HEK293 (cell line): ENCODE measurements around the gene ISOC2.
A peak's percentile ranks its signal among the peaks of the same experiment; 100 is the strongest.

Source experiments
- EGR2 ChIP-seq: fragments of 450-650 bp; formaldehyde crosslinking; IDR thresholded peaks from 2 replicates; pipeline ENCODE4 v1.5.1; 2016; ENCODE audit warnings: low read depth, missing biosample characterization, missing genetic modification characterization
- GLI4 ChIP-seq: fragments of 450-650 bp; formaldehyde crosslinking; IDR thresholded peaks from 2 replicates; pipeline ENCODE4 v1.5.1; 2016; ENCODE audit warnings: missing biosample characterization, missing genetic modification characterization
- HOXD13 ChIP-seq: sonication (generic); formaldehyde crosslinking; IDR thresholded peaks from 2 replicates; pipeline ENCODE4 v1.8.0; 2022; ENCODE audit warnings: missing genetic modification reagents, borderline replicate concordance
- KLF10 ChIP-seq: fragments of 450-650 bp; IDR thresholded peaks from 2 replicates; pipeline ENCODE4 v1.5.1; 2018; ENCODE audit warnings: missing biosample characterization, mild to moderate bottlenecking, missing genetic modification characterization
- KLF7 ChIP-seq: fragments of 450-650 bp; formaldehyde crosslinking; IDR thresholded peaks from 2 replicates; pipeline ENCODE4 v1.5.1; 2016; ENCODE audit warnings: missing biosample characterization, missing genetic modification characterization, borderline replicate concordance
- OVOL3 ChIP-seq: fragments of 450-650 bp; formaldehyde crosslinking; IDR thresholded peaks from 2 replicates; pipeline ENCODE4 v1.5.1; 2016; ENCODE audit warnings: missing biosample characterization, missing genetic modification characterization
- RBAK ChIP-seq: fragments of 450-650 bp; formaldehyde crosslinking; IDR thresholded peaks from 2 replicates; pipeline ENCODE4 v1.5.1; 2016; ENCODE audit warnings: missing biosample characterization, missing genetic modification characterization
- TCF7L2 ChIP-seq: IDR thresholded peaks from 2 replicates; pipeline ENCODE4 v1.6.1; 2011; ENCODE audit warnings: low read depth, mild to moderate bottlenecking, inconsistent platforms, low read length, moderate library complexity, borderline replicate concordance
- WT1 ChIP-seq: fragments of 450-650 bp; formaldehyde crosslinking; IDR thresholded peaks from 2 replicates; pipeline ENCODE4 v1.5.1; 2016; ENCODE audit warnings: missing biosample characterization, missing genetic modification characterization
- ZBTB17 ChIP-seq: fragments of 450-650 bp; formaldehyde crosslinking; IDR thresholded peaks from 2 replicates; pipeline ENCODE4 v1.5.1; 2016; ENCODE audit warnings: missing biosample characterization, missing genetic modification characterization
- ZFHX2 ChIP-seq: fragments of 450-650 bp; formaldehyde crosslinking; conservative IDR thresholded peaks from 2 replicates; pipeline ENCODE4 v1.5.1; 2016; ENCODE audit warnings: missing biosample characterization, missing genetic modification characterization
- ZFP37 ChIP-seq: fragments of 450-650 bp; formaldehyde crosslinking; IDR thresholded peaks from 2 replicates; pipeline ENCODE4 v1.5.1; 2016; ENCODE audit warnings: missing biosample characterization, missing genetic modification characterization
- ZNF112 ChIP-seq: fragments of 450-650 bp; formaldehyde crosslinking; IDR thresholded peaks from 2 replicates; pipeline ENCODE4 v1.5.0; 2017; ENCODE audit warnings: missing biosample characterization, missing genetic modification characterization
- ZNF214 ChIP-seq: fragments of 450-650 bp; formaldehyde crosslinking; IDR thresholded peaks from 2 replicates; pipeline ENCODE4 v1.5.1; 2017; ENCODE audit warnings: missing biosample characterization, mild to moderate bottlenecking, missing genetic modification characterization, borderline replicate concordance
- ZNF239 ChIP-seq: fragments of 450-650 bp; formaldehyde crosslinking; IDR thresholded peaks from 2 replicates; pipeline ENCODE4 v1.5.1; 2016; ENCODE audit warnings: missing biosample characterization, missing genetic modification characterization
- ZNF292 ChIP-seq: fragments of 450-650 bp; formaldehyde crosslinking; IDR thresholded peaks from 2 replicates; pipeline ENCODE4 v1.5.1; 2016; ENCODE audit warnings: low read depth, missing biosample characterization, missing genetic modification characterization, borderline replicate concordance
- ZNF391 ChIP-seq: fragments of 450-650 bp; formaldehyde crosslinking; IDR thresholded peaks from 2 replicates; pipeline ENCODE4 v1.5.1; 2016; ENCODE audit warnings: low read depth, missing biosample characterization, missing genetic modification characterization, borderline replicate concordance
- ZNF404 ChIP-seq: fragments of 450-650 bp; formaldehyde crosslinking; IDR thresholded peaks from 2 replicates; pipeline ENCODE4 v1.5.1; 2017; ENCODE audit warnings: missing biosample characterization, missing genetic modification characterization
- ZNF416 ChIP-seq: fragments of 450-650 bp; formaldehyde crosslinking; IDR thresholded peaks from 2 replicates; pipeline ENCODE4 v1.5.1; 2016; ENCODE audit warnings: missing biosample characterization, missing genetic modification characterization
- ZNF423 ChIP-seq: fragments of 450-650 bp; formaldehyde crosslinking; IDR thresholded peaks from 2 replicates; pipeline ENCODE4 v1.5.1; 2016; ENCODE audit warnings: missing biosample characterization, missing genetic modification characterization
- ZNF473 ChIP-seq: fragments of 450-650 bp; formaldehyde crosslinking; IDR thresholded peaks from 2 replicates; pipeline ENCODE4 v1.5.1; 2017; ENCODE audit warnings: missing biosample characterization, missing genetic modification characterization
- ZNF510 ChIP-seq: fragments of 450-650 bp; formaldehyde crosslinking; IDR thresholded peaks from 2 replicates; pipeline ENCODE4 v1.5.1; 2018; ENCODE audit warnings: mild to moderate bottlenecking, missing genetic modification characterization, missing biosample characterization; ENCODE audit not compliant: insufficient replicate concordance
- ZNF561 ChIP-seq: fragments of 450-650 bp; IDR thresholded peaks from 2 replicates; pipeline ENCODE4 v1.5.1; 2018; ENCODE audit warnings: missing biosample characterization, missing genetic modification characterization, borderline replicate concordance
- ZNF600 ChIP-seq: fragments of 450-650 bp; formaldehyde crosslinking; IDR thresholded peaks from 2 replicates; pipeline ENCODE4 v1.5.1; 2016; ENCODE audit warnings: missing biosample characterization, missing genetic modification characterization
- ZNF623 ChIP-seq: fragments of 450-650 bp; formaldehyde crosslinking; IDR thresholded peaks from 2 replicates; pipeline ENCODE4 v1.5.1; 2016; ENCODE audit warnings: missing biosample characterization, missing genetic modification characterization
- ZNF654 ChIP-seq: fragments of 450-650 bp; formaldehyde crosslinking; IDR thresholded peaks from 2 replicates; pipeline ENCODE4 v1.5.1; 2016; ENCODE audit warnings: low read depth, missing biosample characterization, missing genetic modification characterization
- ZNF660 ChIP-seq: fragments of 450-650 bp; IDR thresholded peaks from 2 replicates; pipeline ENCODE4 v1.5.1; 2018; ENCODE audit warnings: missing biosample characterization, mild to moderate bottlenecking, missing genetic modification characterization
- ZNF76 ChIP-seq: fragments of 450-650 bp; formaldehyde crosslinking; IDR thresholded peaks from 2 replicates; pipeline ENCODE4; 2016; ENCODE audit warnings: low read depth, missing biosample characterization, missing genetic modification characterization, borderline replicate concordance
- ZNF768 ChIP-seq: fragments of 450-650 bp; formaldehyde crosslinking; IDR thresholded peaks from 2 replicates; pipeline ENCODE4 v1.5.1; 2018; ENCODE audit warnings: missing biosample characterization, mild to moderate bottlenecking, missing genetic modification characterization
- ZNF776 ChIP-seq: fragments of 450-650 bp; formaldehyde crosslinking; IDR thresholded peaks from 2 replicates; pipeline ENCODE4 v1.5.0; 2017; ENCODE audit warnings: missing biosample characterization, missing genetic modification characterization, borderline replicate concordance
- ZNF792 ChIP-seq: fragments of 450-650 bp; formaldehyde crosslinking; IDR thresholded peaks from 2 replicates; pipeline ENCODE4 v1.5.1; 2016; ENCODE audit warnings: missing biosample characterization, missing genetic modification characterization
- ZNF837 ChIP-seq: fragments of 450-650 bp; formaldehyde crosslinking; IDR thresholded peaks from 2 replicates; pipeline ENCODE4 v1.5.1; 2016; ENCODE audit warnings: missing biosample characterization, missing genetic modification characterization
- ZSCAN30 ChIP-seq: fragments of 450-650 bp; IDR thresholded peaks from 2 replicates; pipeline ENCODE4 v1.5.1; 2018; ENCODE audit warnings: missing biosample characterization, mild to moderate bottlenecking, missing genetic modification characterization, moderate library complexity
- TF ChIP-seq, protein P1 (sequence below): fragments of 450-650 bp; formaldehyde crosslinking; IDR thresholded peaks from 2 replicates; pipeline ENCODE4 v1.5.1; 2016; ENCODE audit warnings: missing biosample characterization, missing genetic modification characterization
- TF ChIP-seq, protein P2 (sequence below): fragments of 450-650 bp; formaldehyde crosslinking; IDR thresholded peaks from 2 replicates; pipeline ENCODE4 v1.5.1; 2017; ENCODE audit warnings: missing biosample characterization, missing genetic modification characterization
- TF ChIP-seq, protein P3 (sequence below): fragments of 450-650 bp; formaldehyde crosslinking; IDR thresholded peaks from 2 replicates; pipeline ENCODE4 v1.5.1; 2016; ENCODE audit warnings: missing biosample characterization, missing genetic modification characterization
- TF ChIP-seq, protein P4 (sequence below): fragments of 450-650 bp; formaldehyde crosslinking; IDR thresholded peaks from 2 replicates; pipeline ENCODE4 v1.5.1; 2017; ENCODE audit warnings: missing biosample characterization, mild to moderate bottlenecking, missing genetic modification characterization, moderate library complexity

The ISOC2 gene

GRCh38 chr19:55418185-55418584, 43.3 kb downstream of the ISOC2 start (continued):
- no peak for TF ChIP-seq ZNF112 (tag by site-specific recombination)
- no peak for TF ChIP-seq OVOL3 (tag by site-specific recombination)
- no peak for TF ChIP-seq ZNF416 (tag by site-specific recombination)
- TF ChIP-seq ZNF776 (tag by site-specific recombination) = no peak
- no peak for TF ChIP-seq ZNF76 (tag by site-specific recombination)
- no peak for TF ChIP-seq ZNF292 (tag by site-specific recombination)
- no peak for TF ChIP-seq WT1
- TF ChIP-seq, protein P1, sequence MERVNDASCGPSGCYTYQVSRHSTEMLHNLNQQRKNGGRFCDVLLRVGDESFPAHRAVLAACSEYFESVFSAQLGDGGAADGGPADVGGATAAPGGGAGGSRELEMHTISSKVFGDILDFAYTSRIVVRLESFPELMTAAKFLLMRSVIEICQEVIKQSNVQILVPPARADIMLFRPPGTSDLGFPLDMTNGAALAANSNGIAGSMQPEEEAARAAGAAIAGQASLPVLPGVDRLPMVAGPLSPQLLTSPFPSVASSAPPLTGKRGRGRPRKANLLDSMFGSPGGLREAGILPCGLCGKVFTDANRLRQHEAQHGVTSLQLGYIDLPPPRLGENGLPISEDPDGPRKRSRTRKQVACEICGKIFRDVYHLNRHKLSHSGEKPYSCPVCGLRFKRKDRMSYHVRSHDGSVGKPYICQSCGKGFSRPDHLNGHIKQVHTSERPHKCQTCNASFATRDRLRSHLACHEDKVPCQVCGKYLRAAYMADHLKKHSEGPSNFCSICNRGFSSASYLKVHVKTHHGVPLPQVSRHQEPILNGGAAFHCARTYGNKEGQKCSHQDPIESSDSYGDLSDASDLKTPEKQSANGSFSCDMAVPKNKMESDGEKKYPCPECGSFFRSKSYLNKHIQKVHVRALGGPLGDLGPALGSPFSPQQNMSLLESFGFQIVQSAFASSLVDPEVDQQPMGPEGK (tag by site-specific recombination) = no peak
- TF ChIP-seq ZNF561 = peak; percentile 74
- TF ChIP-seq ZNF404 (tag by site-specific recombination) = no peak
- no peak for TF ChIP-seq KLF7 (tag by site-specific recombination)
- TF ChIP-seq ZNF660 (tag by site-specific recombination) = peak; percentile 74; the same call in 1 of the 2 replicates
- no peak for TF ChIP-seq ZNF214 (tag by site-specific recombination)
- TF ChIP-seq GLI4 = no peak
- TF ChIP-seq ZBTB17 (tag by site-specific recombination) = peak; percentile 42; the same call in 1 of the 2 replicates
- TF ChIP-seq RBAK = no peak
- no peak for TF ChIP-seq HOXD13 (CRISPR knock-in tag)
- no peak for TF ChIP-seq EGR2
- TF ChIP-seq ZNF837 = no peak
- TF ChIP-seq ZFHX2 = no peak
- peak; percentile 93 for TF ChIP-seq ZNF654 (tag by site-specific recombination)
- TF ChIP-seq ZNF600 (tag by site-specific recombination) = no peak
- TF ChIP-seq ZNF391 = no peak
- TF ChIP-seq ZNF792 (tag by site-specific recombination) = no peak
- no peak for TF ChIP-seq ZNF768
- no peak for TF ChIP-seq ZNF239 (tag by site-specific recombination)
- no peak for TF ChIP-seq ZNF623 (tag by site-specific recombination)
- no peak for TF ChIP-seq KLF10 (tag by site-specific recombination)
- TF ChIP-seq ZSCAN30 (tag by site-specific recombination) = 0 out of 2 replicates have a peak, but pooled peaks have one; percentile 38
- no peak for TF ChIP-seq ZNF510 (tag by site-specific recombination)
- TF ChIP-seq ZNF423 = no peak
- no peak for TF ChIP-seq ZFP37
- TF ChIP-seq ZNF473 (tag by site-specific recombination) = no peak
- no peak for TF ChIP-seq TCF7L2
- TF ChIP-seq, protein P2, sequence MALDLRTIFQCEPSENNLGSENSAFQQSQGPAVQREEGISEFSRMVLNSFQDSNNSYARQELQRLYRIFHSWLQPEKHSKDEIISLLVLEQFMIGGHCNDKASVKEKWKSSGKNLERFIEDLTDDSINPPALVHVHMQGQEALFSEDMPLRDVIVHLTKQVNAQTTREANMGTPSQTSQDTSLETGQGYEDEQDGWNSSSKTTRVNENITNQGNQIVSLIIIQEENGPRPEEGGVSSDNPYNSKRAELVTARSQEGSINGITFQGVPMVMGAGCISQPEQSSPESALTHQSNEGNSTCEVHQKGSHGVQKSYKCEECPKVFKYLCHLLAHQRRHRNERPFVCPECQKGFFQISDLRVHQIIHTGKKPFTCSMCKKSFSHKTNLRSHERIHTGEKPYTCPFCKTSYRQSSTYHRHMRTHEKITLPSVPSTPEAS (tag by site-specific recombination) = no peak
- TF ChIP-seq, protein P3, sequence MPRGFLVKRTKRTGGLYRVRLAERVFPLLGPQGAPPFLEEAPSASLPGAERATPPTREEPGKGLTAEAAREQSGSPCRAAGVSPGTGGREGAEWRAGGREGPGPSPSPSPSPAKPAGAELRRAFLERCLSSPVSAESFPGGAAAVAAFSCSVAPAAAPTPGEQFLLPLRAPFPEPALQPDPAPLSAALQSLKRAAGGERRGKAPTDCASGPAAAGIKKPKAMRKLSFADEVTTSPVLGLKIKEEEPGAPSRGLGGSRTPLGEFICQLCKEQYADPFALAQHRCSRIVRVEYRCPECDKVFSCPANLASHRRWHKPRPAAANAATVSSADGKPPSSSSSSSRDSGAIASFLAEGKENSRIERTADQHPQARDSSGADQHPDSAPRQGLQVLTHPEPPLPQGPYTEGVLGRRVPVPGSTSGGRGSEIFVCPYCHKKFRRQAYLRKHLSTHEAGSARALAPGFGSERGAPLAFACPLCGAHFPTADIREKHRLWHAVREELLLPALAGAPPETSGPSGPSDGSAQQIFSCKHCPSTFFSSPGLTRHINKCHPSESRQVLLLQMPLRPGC (tag by site-specific recombination) = no peak
- TF ChIP-seq, protein P4, sequence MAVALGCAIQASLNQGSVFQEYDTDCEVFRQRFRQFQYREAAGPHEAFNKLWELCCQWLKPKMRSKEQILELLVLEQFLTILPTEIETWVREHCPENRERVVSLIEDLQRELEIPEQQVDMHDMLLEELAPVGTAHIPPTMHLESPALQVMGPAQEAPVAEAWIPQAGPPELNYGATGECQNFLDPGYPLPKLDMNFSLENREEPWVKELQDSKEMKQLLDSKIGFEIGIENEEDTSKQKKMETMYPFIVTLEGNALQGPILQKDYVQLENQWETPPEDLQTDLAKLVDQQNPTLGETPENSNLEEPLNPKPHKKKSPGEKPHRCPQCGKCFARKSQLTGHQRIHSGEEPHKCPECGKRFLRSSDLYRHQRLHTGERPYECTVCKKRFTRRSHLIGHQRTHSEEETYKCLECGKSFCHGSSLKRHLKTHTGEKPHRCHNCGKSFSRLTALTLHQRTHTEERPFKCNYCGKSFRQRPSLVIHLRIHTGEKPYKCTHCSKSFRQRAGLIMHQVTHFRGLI (tag by site-specific recombination) = no peak
